Common myeloid progenitor, CD34-positive (primary cell): ENCODE results near the gene RAPGEF4.

Experiments
- CTCF ChIA-PET: fragments of 350-600 bp; sonication (Branson Sonifier 250); formaldehyde crosslinking; loops from one replicate; lab custom pipeline; 2021; ENCODE audit warnings: antibody characterized with exemption; lab: Charles Lee
- POLR2A ChIA-PET: fragments of 350-600 bp; sonication (Branson Sonifier 250); formaldehyde crosslinking; loops from one replicate; lab custom pipeline; 2021; ENCODE audit warnings: antibody characterized with exemption; lab: Charles Lee
- DNase-seq, 3 donors: peaks; one replicate each; pipeline versions ENCODE4 v3.0.0 to v3.0.0-alpha.2; 2013
- H3K27ac ChIP-seq, 2 experiments: 1 replicate in 1 of 2; 2 replicates in 1 of 2; pipeline ENCODE4 v1.7.0; 2013; ENCODE audit warnings: inconsistent platforms in 2 of 2, low read length in 2 of 2, mild to moderate bottlenecking in 2 of 2, low read depth in 1 of 2, moderate library complexity in 1 of 2; ENCODE audit not compliant: severe bottlenecking in 2 of 2, insufficient read depth in 1 of 2, poor library complexity in 1 of 2
- H3K27me3 ChIP-seq, 5 experiments: replicated peaks in 2 of 5; 1 replicate in 3 of 5; 2 replicates in 2 of 5; pipeline versions ENCODE4 v1.6.1 to v1.7.0; 2013; ENCODE audit warnings: low read length in 4 of 5, mild to moderate bottlenecking in 2 of 5, moderate library complexity in 2 of 5, inconsistent platforms in 1 of 5; ENCODE audit not compliant: insufficient read depth in 5 of 5, control insufficient read depth in 4 of 5
- H3K36me3 ChIP-seq, 4 experiments: 1 replicate in 2 of 4; 2 replicates in 2 of 4; pipeline versions ENCODE4 v1.6.1 to v1.7.0; 2013; ENCODE audit warnings: low read length in 3 of 4, control low read depth in 1 of 4, mild to moderate bottlenecking in 1 of 4; ENCODE audit not compliant: control insufficient read depth in 4 of 4, insufficient read depth in 4 of 4
- H3K4me1 ChIP-seq, 4 experiments: 1 replicate in 3 of 4; 2 replicates in 1 of 4; pipeline versions ENCODE4 v1.6.1 to v1.7.1; 2013; ENCODE audit warnings: low read length in 3 of 4, mild to moderate bottlenecking in 3 of 4, control low read depth in 1 of 4, inconsistent platforms in 1 of 4, moderate library complexity in 1 of 4; ENCODE audit not compliant: control insufficient read depth in 4 of 4, insufficient read depth in 4 of 4; ENCODE audit errors: control extremely low read depth in 1 of 4
- H3K4me3 ChIP-seq, 7 experiments: 1 replicate in 4 of 7; 2 replicates in 3 of 7; pipeline versions ENCODE4 v1.5.1 to v1.7.0; 2013; ENCODE audit warnings: mild to moderate bottlenecking in 7 of 7, low read length in 6 of 7, moderate library complexity in 6 of 7, inconsistent platforms in 2 of 7, low read depth in 2 of 7, control low read depth in 1 of 7; ENCODE audit not compliant: insufficient read depth in 4 of 7, control insufficient read depth in 1 of 7; ENCODE audit errors: extremely low read depth in 1 of 7
- H3K9me3 ChIP-seq, 5 experiments: 1 replicate in 4 of 5; 2 replicates in 1 of 5; pipeline versions ENCODE4 v1.6.1 to v1.7.1; 2013; ENCODE audit warnings: low read length in 4 of 5, mild to moderate bottlenecking in 2 of 5, inconsistent platforms in 1 of 5, low read depth in 1 of 5, moderate library complexity in 1 of 5; ENCODE audit not compliant: control insufficient read depth in 4 of 5, insufficient read depth in 2 of 5; ENCODE audit errors: control extremely low read depth in 1 of 5
- WGBS: methylation state at CpG from one replicate; pipeline ENCODE4 v1.1.5; 2013; ENCODE audit not compliant: insufficient coverage; 5-methylcytosine and 5-hydroxymethylcytosine counted together

The RAPGEF4 gene

GRCh38 chr2:173099271-173099670 is 363.6 kb downstream of the RAPGEF4 start:
- H3K36me3 ChIP-seq, result peaks cover 0 to 13% (median 3%) of the 10 kb centered on the region in 4 experiments
- no peak for DNase-seq
- H3K4me3 ChIP-seq, result no peak overlapping the region
- no peaks in the 10 kb centered on the region for H3K9me3 ChIP-seq
- no peaks in the 10 kb centered on the region for H3K27me3 ChIP-seq
- no peak overlapping the region for H3K27ac ChIP-seq
- ChIA-PET CTCF (interaction anchor here (1.1 kb wide), 1 partner anchor 15 kb away, joined by 3 read pairs; no protein-coding TSS in a partner anchor), POLR2A (no interaction called here)
- no peaks in the 10 kb centered on the region for H3K4me1 ChIP-seq
- 100% methylated on average over 2 of the region's 2 CpGs for WGBS

- Histone ChIP-seq H3K27ac (no peak overlapping the region), H3K4me3 (no peak overlapping the region), H3K27me3 (no peaks in the 10 kb centered on the region), H3K36me3 (peaks cover 0 to 13% (median 3%) of the 10 kb centered on the region in 4 experiments), H3K9me3 (no peaks in the 10 kb centered on the region), H3K4me1 (no peaks in the 10 kb centered on the region)
- CTCF ChIA-PET, result no interaction called here
- no peak for DNase-seq
- POLR2A ChIA-PET, result no interaction called here
- 100% methylated on average over 1 of the region's 2 CpGs for WGBS
Measured at GRCh38 chr2:173099804-173100203, 364.2 kb downstream of the RAPGEF4 start.

- Histone ChIP-seq H3K36me3 (peaks cover 0 to 17% (median 4%) of the 10 kb centered on the region in 4 experiments), H3K4me3 (no peak overlapping the region), H3K4me1 (no peaks in the 10 kb centered on the region), H3K27ac (no peak overlapping the region), H3K9me3 (no peaks in the 10 kb centered on the region), H3K27me3 (no peaks in the 10 kb centered on the region)
- 100% methylated on average over 1 of the region's 3 CpGs for WGBS
- ChIA-PET POLR2A (no interaction called here), CTCF (no interaction called here)
- no peak for DNase-seq
Measured at GRCh38 chr2:173101687-173102086, 366.0 kb downstream of the RAPGEF4 start.
